CD4-positive, alpha-beta T cell treated with Interleukin-21 for 1 hour (primary cell): ENCODE data around the gene PDCD5.
"Not testable (repeated sequence)": the region's sequence is repeated elsewhere in the genome, so short reads cannot be mapped to it uniquely, and the experiment has no call there.

Experiments
- DNase-seq: peaks from one replicate; pipeline ENCODE4 v3.0.0-alpha.2; 2020

PDCD5 gene

GRCh38 chr19:32580353-32580900 is 563 bp upstream of the PDCD5 start:
- no peak for DNase-seq

- peak; percentile 20 for DNase-seq
These were observed 752 bp downstream of the PDCD5 start for GRCh38 chr19:32581705-32582179.

- DNase-seq = not testable (repeated sequence)
These were observed 6.9 kb downstream of the PDCD5 start for GRCh38 chr19:32587747-32588504.

- DNase-seq = no peak
These were observed 13.0 kb downstream of the PDCD5 start for GRCh38 chr19:32594021-32594420.

GRCh38 chr19:32595491-32595890 is 14.5 kb downstream of the PDCD5 start:
- DNase-seq = no peak

GRCh38 chr19:32598022-32598421 is 17.0 kb downstream of the PDCD5 start:
- no peak for DNase-seq

GRCh38 chr19:32599258-32599657 is 18.3 kb downstream of the PDCD5 start:
- no peak for DNase-seq

GRCh38 chr19:32599736-32600157 is 18.8 kb downstream of the PDCD5 start:
- peak; percentile 65 for DNase-seq

GRCh38 chr19:32603961-32604360 is 23.0 kb downstream of the PDCD5 start:
- no peak for DNase-seq

- no peak for DNase-seq
These were observed 24.6 kb downstream of the PDCD5 start for GRCh38 chr19:32605544-32605943.

GRCh38 chr19:32606289-32606688 is 25.3 kb downstream of the PDCD5 start:
- no peak for DNase-seq

GRCh38 chr19:32607479-32607878 is 26.5 kb downstream of the PDCD5 start:
- DNase-seq = no peak

GRCh38 chr19:32611161-32611560 is 30.2 kb downstream of the PDCD5 start:
- no peak for DNase-seq

- DNase-seq = no peak
These were observed 32.0 kb downstream of the PDCD5 start for GRCh38 chr19:32613008-32613407.

GRCh38 chr19:32614916-32615315 is 33.9 kb downstream of the PDCD5 start:
- DNase-seq = no peak

- no peak for DNase-seq
These were observed 34.6 kb downstream of the PDCD5 start for GRCh38 chr19:32615569-32615968.

- DNase-seq = no peak
These were observed 38.2 kb downstream of the PDCD5 start for GRCh38 chr19:32619051-32619685.

- no peak for DNase-seq
These were observed 41.0 kb downstream of the PDCD5 start for GRCh38 chr19:32622002-32622401.

GRCh38 chr19:32624410-32624809 is 43.4 kb downstream of the PDCD5 start:
- no peak for DNase-seq

GRCh38 chr19:32626969-32627368 is 46.0 kb downstream of the PDCD5 start:
- DNase-seq = no peak

- no peak for DNase-seq
These were observed 46.8 kb downstream of the PDCD5 start for GRCh38 chr19:32627714-32628270.

- DNase-seq = no peak
These were observed 49.3 kb downstream of the PDCD5 start for GRCh38 chr19:32630338-32630737.

- no peak for DNase-seq
These were observed 50.4 kb downstream of the PDCD5 start for GRCh38 chr19:32631381-32631780.
